KMS-11 (cell line): ENCODE data around the gene COMMD10.

Experiments used
- H2AFZ ChIP-seq: fragments of 200-600 bp; sonication (generic); 2 replicates; pipeline ENCODE4 v1.6.1; 2016; ENCODE audit warnings: antibody characterized with exemption, mixed run types, low read depth
- H3K27ac ChIP-seq: fragments of 200-600 bp; sonication (generic); 2 replicates; pipeline ENCODE4 v1.6.1; 2016; ENCODE audit warnings: mild to moderate bottlenecking, mixed run types
- H3K27me3 ChIP-seq: fragments of 200-600 bp; sonication (generic); 2 replicates; pipeline ENCODE4 v1.6.1; 2017; ENCODE audit warnings: mild to moderate bottlenecking, low read depth, mixed run types, moderate library complexity; ENCODE audit not compliant: insufficient read depth
- H3K36me3 ChIP-seq: fragments of 200-600 bp; sonication (generic); 2 replicates; pipeline ENCODE4 v1.6.1; 2017; ENCODE audit warnings: mild to moderate bottlenecking, mixed run types; ENCODE audit not compliant: insufficient read depth
- H3K4me1 ChIP-seq: fragments of 200-600 bp; sonication (generic); 2 replicates; pipeline ENCODE4 v1.6.1; 2016; ENCODE audit warnings: mild to moderate bottlenecking, low read depth, mixed run types; ENCODE audit not compliant: poor library complexity, severe bottlenecking
- H3K4me2 ChIP-seq: fragments of 200-600 bp; sonication (generic); 2 replicates; pipeline ENCODE4 v1.7.0; 2016; ENCODE audit warnings: mild to moderate bottlenecking, mixed run types
- H3K4me3 ChIP-seq: fragments of 200-600 bp; sonication (generic); IDR thresholded peaks from 2 replicates; pipeline ENCODE4 v1.6.1; 2017; ENCODE audit warnings: low read depth, low read length, mixed read lengths; ENCODE audit not compliant: insufficient read depth
- H3K79me2 ChIP-seq: fragments of 200-600 bp; sonication (generic); 2 replicates; pipeline ENCODE4 v1.6.1; 2016; ENCODE audit warnings: low read depth, mixed run types; ENCODE audit not compliant: insufficient read depth
- H3K9ac ChIP-seq: fragments of 200-600 bp; sonication (generic); 2 replicates; pipeline ENCODE4 v1.6.1; 2016; ENCODE audit warnings: mild to moderate bottlenecking, mixed run types
- H4K20me1 ChIP-seq: fragments of 200-600 bp; sonication (generic); 2 replicates; pipeline ENCODE4 v1.6.1; 2016; ENCODE audit warnings: mild to moderate bottlenecking, mixed run types; ENCODE audit not compliant: insufficient read depth
- TF ChIP-seq, protein P1 (sequence below): fragments of 200-600 bp; sonication (generic); conservative IDR thresholded peaks from 2 replicates; pipeline ENCODE4 v1.6.1; 2017; ENCODE audit warnings: low read depth, mild to moderate bottlenecking, antibody characterized with exemption, low read length, moderate library complexity, mixed read lengths

The COMMD10 gene

DNA sequence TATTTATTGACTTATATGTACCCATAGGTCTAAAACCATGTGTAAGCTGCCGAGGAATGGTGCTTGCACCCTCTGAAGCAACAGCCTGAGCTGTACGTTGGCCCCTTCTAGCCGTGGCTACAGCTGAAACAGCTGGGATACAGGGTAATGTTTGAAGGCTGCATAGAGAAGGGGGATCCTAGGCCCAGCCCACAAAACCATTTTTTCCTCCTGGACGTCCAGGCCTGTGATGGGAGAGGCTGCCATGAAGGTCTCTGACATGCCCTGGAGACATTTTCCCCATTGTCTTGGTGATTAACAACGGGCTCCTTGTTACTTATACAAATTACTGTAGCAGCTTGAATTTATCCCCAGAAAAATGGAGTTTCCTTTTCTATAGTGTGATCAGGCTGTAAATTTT lies 244.7 kb downstream of the COMMD10 start:
- no peak overlapping the region for H3K27ac ChIP-seq
- no peaks in the 10 kb centered on the region for H3K4me1 ChIP-seq
- TF ChIP-seq, protein P1, sequence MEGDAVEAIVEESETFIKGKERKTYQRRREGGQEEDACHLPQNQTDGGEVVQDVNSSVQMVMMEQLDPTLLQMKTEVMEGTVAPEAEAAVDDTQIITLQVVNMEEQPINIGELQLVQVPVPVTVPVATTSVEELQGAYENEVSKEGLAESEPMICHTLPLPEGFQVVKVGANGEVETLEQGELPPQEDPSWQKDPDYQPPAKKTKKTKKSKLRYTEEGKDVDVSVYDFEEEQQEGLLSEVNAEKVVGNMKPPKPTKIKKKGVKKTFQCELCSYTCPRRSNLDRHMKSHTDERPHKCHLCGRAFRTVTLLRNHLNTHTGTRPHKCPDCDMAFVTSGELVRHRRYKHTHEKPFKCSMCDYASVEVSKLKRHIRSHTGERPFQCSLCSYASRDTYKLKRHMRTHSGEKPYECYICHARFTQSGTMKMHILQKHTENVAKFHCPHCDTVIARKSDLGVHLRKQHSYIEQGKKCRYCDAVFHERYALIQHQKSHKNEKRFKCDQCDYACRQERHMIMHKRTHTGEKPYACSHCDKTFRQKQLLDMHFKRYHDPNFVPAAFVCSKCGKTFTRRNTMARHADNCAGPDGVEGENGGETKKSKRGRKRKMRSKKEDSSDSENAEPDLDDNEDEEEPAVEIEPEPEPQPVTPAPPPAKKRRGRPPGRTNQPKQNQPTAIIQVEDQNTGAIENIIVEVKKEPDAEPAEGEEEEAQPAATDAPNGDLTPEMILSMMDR: no peak
- no peak overlapping the region for H3K4me2 ChIP-seq
- H4K20me1 ChIP-seq: no peaks in the 10 kb centered on the region
- no peaks in the 10 kb centered on the region for H3K79me2 ChIP-seq
- no peak overlapping the region for H2AFZ ChIP-seq
- H3K36me3 ChIP-seq: no peaks in the 10 kb centered on the region
- no peak overlapping the region for H3K4me3 ChIP-seq
- H3K9ac ChIP-seq: no peak overlapping the region
- H3K27me3 ChIP-seq: no peaks in the 10 kb centered on the region

DNA sequence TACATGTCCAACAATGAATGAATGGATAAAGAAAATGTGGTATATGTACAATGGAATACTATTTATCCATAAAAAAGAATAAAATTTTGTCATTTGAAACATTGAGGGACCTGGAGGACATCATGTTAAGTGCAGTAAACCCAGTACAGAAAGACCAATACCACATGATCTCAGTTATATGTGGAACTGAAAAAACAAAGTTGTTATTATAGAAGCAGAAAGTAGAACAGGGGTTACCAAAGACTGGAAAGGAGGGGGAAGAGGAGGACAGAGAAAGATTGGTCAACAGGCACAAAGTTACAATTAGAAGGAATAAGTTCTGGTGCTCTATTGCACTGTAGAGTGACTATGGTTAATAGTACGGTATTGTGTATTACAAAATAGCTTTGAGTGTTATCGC lies 256.0 kb downstream of the COMMD10 start:
- Histone ChIP-seq H3K4me2 (no peak overlapping the region), H3K4me1 (no peaks in the 10 kb centered on the region), H3K9ac (no peak overlapping the region), H4K20me1 (no peaks in the 10 kb centered on the region), H3K27ac (no peak overlapping the region), H3K27me3 (no peaks in the 10 kb centered on the region), H3K4me3 (no peak overlapping the region), H3K36me3 (no peaks in the 10 kb centered on the region), H2AFZ (no peak overlapping the region), H3K79me2 (no peaks in the 10 kb centered on the region)
- TF ChIP-seq, protein P1: no peak
